PC-3 (cell line): Measurements from ENCODE around the gene SGTB. TPM values are rescaled to one million over a fixed set of nuclear protein-coding genes. Genes with fewer than 3 reads are reported as not detected.

Source experiments
- ATAC-seq: fragments of 200-7000 bp; cut with Tn5 transposase; 2 replicates; pipeline ENCODE4 v1.9.1; 2020; ENCODE audit warnings: mild to moderate bottlenecking, moderate library complexity
- BruUV-seq: library from RNA; stranded (reverse); fragments of 400-500 nt; replicated peaks from 2 replicates; lab custom pipeline; 2021; lab: Mats Ljungman, UMichigan
- CTCF ChIA-PET: fragments of 300-600 bp; sonication (Branson Sonifier 250); formaldehyde crosslinking; loops from one replicate; lab custom pipeline; 2022; ENCODE audit warnings: antibody characterized with exemption; lab: Charles Lee
- POLR2A ChIA-PET: fragments of 300-600 bp; sonication (Branson Sonifier 250); formaldehyde crosslinking; loops from one replicate; lab custom pipeline; 2022; ENCODE audit warnings: antibody characterized with exemption; ENCODE audit not compliant: unreplicated experiment; lab: Charles Lee
- DNase-seq: peaks from one replicate; pipeline ENCODE4 v3.0.0-alpha.2; 2015
- H2AFZ ChIP-seq: fragments of 300-600 bp; sonication (generic); 2 replicates; pipeline ENCODE4 v1.6.0; 2016; ENCODE audit warnings: antibody characterized with exemption, low read length
- H3F3A ChIP-seq: fragments of 300-600 bp; sonication (generic); one replicate; pipeline ENCODE4 v1.6.0; 2017; ENCODE audit warnings: antibody characterized with exemption, low read length, control low read depth, mild to moderate bottlenecking; ENCODE audit not compliant: unreplicated experiment
- H3K27ac ChIP-seq: fragments of 300-600 bp; sonication (generic); 2 replicates; pipeline ENCODE4 v1.5.1; 2016; ENCODE audit warnings: mild to moderate bottlenecking, low read length
- H3K27me3 ChIP-seq: fragments of 300-600 bp; sonication (generic); 2 replicates; pipeline ENCODE4 v1.6.1; 2016; ENCODE audit warnings: low read length, mixed read lengths
- H3K36me3 ChIP-seq: fragments of 300-600 bp; sonication (generic); 2 replicates; pipeline ENCODE4 v1.6.1; 2016; ENCODE audit warnings: low read depth, mixed run types, low read length, mixed read lengths
- H3K4me1 ChIP-seq: fragments of 300-600 bp; sonication (generic); 2 replicates; pipeline ENCODE4 v1.5.1; 2016; ENCODE audit warnings: low read length; ENCODE audit not compliant: insufficient read depth
- H3K4me2 ChIP-seq: fragments of 300-600 bp; sonication (generic); 2 replicates; pipeline ENCODE4 v1.6.0; 2016; ENCODE audit warnings: low read length
- H3K4me3 ChIP-seq: fragments of 300-600 bp; sonication (generic); 2 replicates; pipeline ENCODE4 v1.5.1; 2016; ENCODE audit warnings: mild to moderate bottlenecking, low read length, mixed read lengths
- H3K79me2 ChIP-seq: fragments of 300-600 bp; sonication (generic); 2 replicates; pipeline ENCODE4 v1.6.1; 2017; ENCODE audit warnings: low read length, mixed read lengths
- H3K9ac ChIP-seq: fragments of 300-600 bp; sonication (generic); 2 replicates; pipeline ENCODE4 v1.6.0; 2016; ENCODE audit warnings: mild to moderate bottlenecking, low read length
- H3K9me2 ChIP-seq: fragments of 300-600 bp; sonication (generic); replicated peaks from 2 replicates; pipeline ENCODE4 v1.6.1; 2016; ENCODE audit warnings: mixed run types, low read length, mixed read lengths
- H3K9me3 ChIP-seq: fragments of 300-600 bp; sonication (generic); 2 replicates; pipeline ENCODE4 v1.6.1; 2016; ENCODE audit warnings: low read length, mixed read lengths
- H4K20me1 ChIP-seq: fragments of 300-600 bp; sonication (generic); 2 replicates; pipeline ENCODE4 v1.6.1; 2016; ENCODE audit warnings: low read length, mixed read lengths
- CTCF ChIP-seq: fragments of 300-600 bp; sonication (generic); conservative IDR thresholded peaks from 2 replicates; pipeline ENCODE4 v1.5.1; 2017; ENCODE audit warnings: antibody characterized with exemption, low read depth, mild to moderate bottlenecking, low read length
- EZH2 ChIP-seq: fragments of 300-600 bp; sonication (generic); IDR thresholded peaks from one replicate; pipeline ENCODE4 v1.6.1; 2017; ENCODE audit warnings: antibody characterized with exemption, mild to moderate bottlenecking, low read length; ENCODE audit not compliant: unreplicated experiment
- EZH2phosphoT487 ChIP-seq: fragments of 300-600 bp; sonication (generic); IDR thresholded peaks from 2 replicates; pipeline ENCODE4 v1.6.1; 2018; ENCODE audit warnings: mild to moderate bottlenecking, antibody characterized with exemption, low read length, borderline replicate concordance
- intact Hi-C: fragments of 100-400 bp; cut with micrococcal nuclease; formaldehyde crosslinking; loops from 2 replicates; pipeline ENCODE4 v1.9.0; 2023
- total RNA-seq: library from RNA; depleted of rRNA; stranded (reverse); fragments of >200 nt; gene quantifications from 2 replicates; pipeline ENCODE4 v1.2.3, GENCODE V29; 2014

The SGTB gene
- total RNA-seq, 1 experiment from 2014 or later, result 1.1 TPM

DNA sequence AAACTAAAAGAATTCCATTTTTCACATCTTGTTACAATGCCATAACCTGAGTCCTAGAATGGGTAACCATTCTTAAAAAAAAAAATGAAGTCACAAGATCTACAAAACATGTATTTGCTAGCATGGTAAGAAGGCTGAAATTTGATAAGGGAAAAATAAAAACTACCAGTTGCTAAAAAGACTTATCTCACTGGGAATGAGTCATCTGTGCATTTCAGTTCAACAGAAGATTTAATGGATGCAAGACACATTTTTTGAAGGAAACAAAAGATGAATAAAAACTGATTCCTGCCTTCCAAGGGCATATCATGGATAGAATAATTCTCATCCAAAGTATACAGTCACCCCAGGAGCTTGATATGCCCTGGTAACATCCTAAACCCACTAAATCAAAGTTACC lies 47.2 kb downstream of the SGTB start:
- no peak overlapping the region for H3K4me2 ChIP-seq
- BruUV-seq, result no TSS peak

DNA sequence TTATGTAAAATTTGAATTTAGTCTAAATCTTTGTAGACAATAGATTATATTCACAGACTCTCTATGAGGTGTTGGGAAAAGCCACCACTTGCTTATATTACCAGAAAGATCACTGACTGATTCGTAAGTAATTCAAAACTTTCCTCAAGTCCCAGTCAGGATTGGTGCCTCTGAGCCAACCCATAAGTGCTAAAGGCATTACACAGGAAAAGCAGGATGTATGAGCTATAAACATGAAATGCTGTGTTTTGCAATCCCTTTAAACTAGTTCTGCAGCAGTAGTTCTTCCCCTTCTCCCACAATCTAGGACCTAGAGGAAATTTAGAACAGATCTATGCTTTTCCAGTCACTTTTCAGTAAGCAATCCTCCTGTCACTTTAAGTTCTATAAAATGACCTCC lies 49.1 kb downstream of the SGTB start:
- H3K9me3 ChIP-seq, result no peaks in the 10 kb centered on the region
- no peaks in the 10 kb centered on the region for H4K20me1 ChIP-seq
- ATAC-seq, result no peak
- intact Hi-C loops, result no loop called here
- no peaks in the 10 kb centered on the region for H3K9me2 ChIP-seq
- no peaks in the 10 kb centered on the region for H3K27me3 ChIP-seq
- TF ChIP-seq EZH2phosphoT487 (no peak), EZH2 (no peak), CTCF (no peak)
- no peaks in the 10 kb centered on the region for H3K79me2 ChIP-seq
- BruUV-seq, result no TSS peak
- no peaks in the 10 kb centered on the region for H3K4me1 ChIP-seq
- no peaks in the 10 kb centered on the region for H3K36me3 ChIP-seq
- H3F3A ChIP-seq, result no peaks in the 10 kb centered on the region
- ChIA-PET POLR2A (no interaction called here), CTCF (no interaction called here)
- no peak overlapping the region for H3K4me3 ChIP-seq
- DNase-seq, result peak; percentile 4
- no peak overlapping the region for H3K9ac ChIP-seq
- H3K4me2 ChIP-seq, result no peak overlapping the region
- H2AFZ ChIP-seq, result no peak overlapping the region
- H3K27ac ChIP-seq, result no peak overlapping the region

More for the DNA sequence above, 47.2 kb downstream of the SGTB start:
- H3F3A ChIP-seq, result no peaks in the 10 kb centered on the region
- H3K4me3 ChIP-seq, result no peak overlapping the region
- POLR2A ChIA-PET, result no interaction called here
- intact Hi-C loops, result no loop called here
- TF ChIP-seq EZH2phosphoT487 (no peak), CTCF (no peak), EZH2 (no peak)
- no peaks in the 10 kb centered on the region for H3K79me2 ChIP-seq
- no peak for ATAC-seq
- H3K27ac ChIP-seq, result no peak overlapping the region
- no peaks in the 10 kb centered on the region for H3K27me3 ChIP-seq
- no peaks in the 10 kb centered on the region for H4K20me1 ChIP-seq
- no peaks in the 10 kb centered on the region for H3K36me3 ChIP-seq
- no peaks in the 10 kb centered on the region for H3K9me3 ChIP-seq
- H3K4me1 ChIP-seq, result no peaks in the 10 kb centered on the region
- CTCF ChIA-PET, result no interaction called here
- no peak for DNase-seq
- H3K9ac ChIP-seq, result no peak overlapping the region
- H3K9me2 ChIP-seq, result no peaks in the 10 kb centered on the region
- H2AFZ ChIP-seq, result no peak overlapping the region

DNA sequence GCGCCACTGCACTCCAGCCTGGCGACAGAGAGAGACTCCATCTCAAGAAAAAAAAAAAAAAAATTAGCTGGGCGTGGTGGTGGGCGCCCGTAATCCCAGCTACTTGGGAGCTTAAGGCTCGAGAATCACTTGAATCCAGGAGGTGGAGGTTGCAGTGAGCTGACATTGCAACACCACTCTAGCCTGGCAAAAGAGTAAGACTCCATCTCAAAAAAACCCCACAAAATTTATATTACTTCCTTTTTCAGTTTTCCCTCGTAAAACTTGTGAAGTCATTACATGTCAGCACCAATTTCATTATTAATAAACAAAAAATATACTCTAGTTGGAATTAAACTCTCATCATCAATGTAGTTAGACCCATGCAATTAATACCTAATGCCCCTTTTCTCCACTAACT lies 53.2 kb downstream of the SGTB start:
- TF ChIP-seq EZH2phosphoT487, result no peak
- TF ChIP-seq CTCF, result no peak
- no peak for TF ChIP-seq EZH2

More for the DNA sequence above, 53.2 kb downstream of the SGTB start:
- Histone ChIP-seq H3F3A (no peaks in the 10 kb centered on the region), H3K9me3 (no peaks in the 10 kb centered on the region), H3K27ac (no peak overlapping the region), H2AFZ (no peak overlapping the region), H3K79me2 (no peaks in the 10 kb centered on the region), H3K4me2 (no peak overlapping the region), H3K9ac (no peak overlapping the region), H4K20me1 (no peaks in the 10 kb centered on the region), H3K4me1 (no peaks in the 10 kb centered on the region), H3K27me3 (no peaks in the 10 kb centered on the region), H3K4me3 (no peak overlapping the region), H3K9me2 (no peaks in the 10 kb centered on the region), H3K36me3 (no peaks in the 10 kb centered on the region)
- BruUV-seq, result no TSS peak
- ChIA-PET CTCF (no interaction called here), POLR2A (no interaction called here)
- no peak for ATAC-seq
- DNase-seq, result no peak
- intact Hi-C loops, result no loop called here
